ENCODE measurements around the gene GRIN2B.

GRIN2B gene

GRCh38 chr12:13992106-13992505, 10.7 kb upstream of the GRIN2B start:
- no peak for TF ChIP-seq CTCF (IDR thresholded peaks at IDR 0.05; ENCODE audit: extremely low read depth, missing control alignments)
- DNase-seq (ENCODE audit: low spot score): no peak

- no peak for DNase-seq (ENCODE audit: low spot score)
- TF ChIP-seq CTCF (IDR thresholded peaks at IDR 0.05; ENCODE audit: extremely low read depth, missing control alignments): no peak
Observed at GRCh38 chr12:13986031-13986430, 4.6 kb upstream of the GRIN2B start.

GRCh38 chr12:13981990-13982389, 588 bp upstream of the GRIN2B start:
- no peak for TF ChIP-seq CTCF (IDR thresholded peaks at IDR 0.05; ENCODE audit: extremely low read depth, missing control alignments)
- DNase-seq (ENCODE audit: low spot score): no peak

GRCh38 chr12:13980538-13981295, 685 bp downstream of the GRIN2B start:
- DNase-seq (ENCODE audit: low spot score): no peak
- TF ChIP-seq CTCF (IDR thresholded peaks at IDR 0.05; ENCODE audit: extremely low read depth, missing control alignments): no peak

GRCh38 chr12:13979772-13980378, 1.5 kb downstream of the GRIN2B start:
- DNase-seq (ENCODE audit: low spot score): no peak
- no peak for TF ChIP-seq CTCF (IDR thresholded peaks at IDR 0.05; ENCODE audit: extremely low read depth, missing control alignments)

- no peak for TF ChIP-seq CTCF (IDR thresholded peaks at IDR 0.05; ENCODE audit: extremely low read depth, missing control alignments)
- DNase-seq (ENCODE audit: low spot score): no peak
Observed at GRCh38 chr12:13978876-13979275, 2.5 kb downstream of the GRIN2B start.

GRCh38 chr12:13976880-13977279, 4.5 kb downstream of the GRIN2B start:
- DNase-seq (ENCODE audit: low spot score): no peak
- no peak for TF ChIP-seq CTCF (IDR thresholded peaks at IDR 0.05; ENCODE audit: extremely low read depth, missing control alignments)

Data from GM20000 (cell line).